Measurements from ENCODE around the gene CUX1.

The CUX1 gene

DNA sequence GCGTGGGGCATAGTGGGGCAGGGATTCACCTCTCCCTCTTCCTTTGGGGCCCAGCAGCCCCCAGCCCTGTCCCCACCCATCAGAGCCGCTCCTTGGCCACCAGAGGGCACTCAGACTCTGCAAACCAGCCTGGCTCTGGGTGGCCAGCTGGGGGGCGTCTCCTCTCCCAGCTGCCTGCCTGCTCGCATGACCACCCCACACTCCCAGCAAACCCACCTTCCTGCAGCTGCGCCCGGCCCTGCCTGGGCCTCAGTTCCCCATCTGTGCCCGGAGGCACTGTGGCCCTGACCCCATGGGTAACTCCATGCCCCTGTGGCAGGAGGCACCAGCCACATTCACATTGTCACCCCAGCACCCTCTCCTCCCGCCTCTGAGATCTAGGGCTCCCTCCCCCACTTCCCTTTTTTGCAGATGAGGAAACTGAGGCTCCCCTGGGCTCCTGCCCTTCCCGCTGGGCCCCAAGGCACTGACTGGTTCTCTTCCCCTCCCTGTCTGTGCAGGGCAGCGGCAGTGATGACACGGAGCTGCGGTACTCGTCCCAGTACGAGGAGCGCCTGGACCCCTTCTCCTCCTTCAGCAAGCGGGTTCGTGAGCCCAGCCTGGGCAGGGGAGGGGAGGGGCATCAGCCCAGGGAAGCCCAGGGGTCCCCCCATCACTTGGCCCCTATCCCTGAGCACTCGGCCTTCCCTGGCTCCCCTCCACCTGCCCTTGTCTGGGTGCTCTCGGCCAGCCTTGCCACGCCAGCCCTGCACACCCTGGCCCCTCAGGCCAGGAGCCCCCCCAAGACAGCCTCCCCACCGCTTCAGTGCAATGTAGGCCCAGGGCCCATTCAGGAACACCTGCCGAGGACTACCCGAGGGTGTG, 462.3 kb downstream of the CUX1 start:
- H3K9me3 ChIP-seq: no peaks in the 10 kb centered on the region
- TF ChIP-seq CTCF (IDR thresholded peaks at IDR 0.05; ENCODE audit: low read depth, low read length): peak; percentile 93
- H3K36me3 ChIP-seq: no peaks in the 10 kb centered on the region
- H3K4me3 ChIP-seq (ENCODE audit: low read depth, low read length): no peak overlapping the region
- DNase-seq: peak; percentile 83
- H3K4me1 ChIP-seq: no peaks in the 10 kb centered on the region
- H3K27me3 ChIP-seq: no peaks in the 10 kb centered on the region

GRCh38 chr7:102280521-102280920, 463.1 kb downstream of the CUX1 start:
- Histone ChIP-seq H3K36me3 (no peaks in the 10 kb centered on the region), H3K27me3 (no peaks in the 10 kb centered on the region), H3K4me3 (ENCODE audit: low read depth, low read length) (no peak overlapping the region), H3K9me3 (no peaks in the 10 kb centered on the region), H3K4me1 (peaks cover 2% of the 10 kb centered on the region; the same call in 1 of the 2 replicates)
- TF ChIP-seq CTCF (IDR thresholded peaks at IDR 0.05; ENCODE audit: low read depth, low read length): no peak
- no peak for DNase-seq

GRCh38 chr7:102281785-102282184, 464.4 kb downstream of the CUX1 start:
- H3K27me3 ChIP-seq: no peaks in the 10 kb centered on the region
- no peaks in the 10 kb centered on the region for H3K36me3 ChIP-seq
- no peak for TF ChIP-seq CTCF (IDR thresholded peaks at IDR 0.05; ENCODE audit: low read depth, low read length)
- no peak overlapping the region for H3K4me3 ChIP-seq (ENCODE audit: low read depth, low read length)
- peaks cover 8% of the 10 kb centered on the region; the same call in 1 of the 2 replicates for H3K4me1 ChIP-seq
- no peaks in the 10 kb centered on the region for H3K9me3 ChIP-seq
- DNase-seq: no peak

DNA sequence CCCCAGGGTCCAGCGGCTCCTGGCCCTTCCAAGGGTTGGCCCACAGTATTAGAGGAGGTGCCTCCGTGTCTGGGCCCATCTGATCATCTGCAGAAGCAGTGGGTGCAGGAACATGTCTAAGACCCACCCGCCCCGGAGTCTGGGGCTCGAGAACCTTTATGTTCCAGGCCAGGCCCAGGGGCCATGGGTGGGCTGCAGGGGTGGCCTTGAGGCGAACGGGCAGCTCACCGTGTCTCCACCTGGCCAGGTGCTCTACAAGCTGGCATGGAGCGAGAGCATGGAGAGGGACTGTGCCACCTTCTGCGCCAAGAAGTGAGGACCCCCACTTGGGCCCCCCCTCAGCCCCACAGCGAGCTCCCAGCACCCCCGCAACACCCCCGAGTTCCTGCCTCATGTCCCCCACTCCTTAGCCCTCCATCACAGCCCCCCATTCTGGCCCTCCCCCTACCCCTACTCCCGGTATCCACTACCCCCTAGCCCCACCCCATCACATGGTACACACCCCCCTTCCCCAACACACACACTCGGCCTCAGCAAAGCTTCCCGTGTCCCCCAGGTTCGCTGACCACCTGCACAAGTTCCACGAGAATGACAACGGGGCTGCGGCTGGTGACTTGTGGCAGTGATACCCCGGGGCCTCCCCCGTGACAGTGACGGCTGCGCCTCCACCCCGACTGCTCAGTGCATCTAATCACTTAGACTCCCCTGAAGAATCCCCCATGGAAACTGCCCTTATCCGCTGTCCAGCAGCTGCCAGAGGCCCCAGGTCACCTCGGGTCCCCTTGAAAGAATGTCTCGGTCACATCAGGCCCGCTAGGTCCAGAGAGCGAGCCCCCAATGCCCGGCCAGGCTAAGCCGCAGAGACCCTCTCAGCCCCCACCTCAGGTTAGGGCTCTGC, 465.3 kb downstream of the CUX1 start:
- no peak for DNase-seq
- Histone ChIP-seq H3K9me3 (no peaks in the 10 kb centered on the region), H3K4me1 (peaks cover 8% of the 10 kb centered on the region; the same call in 1 of the 2 replicates), H3K36me3 (no peaks in the 10 kb centered on the region; the same call in 1 of the 2 replicates), H3K4me3 (ENCODE audit: low read depth, low read length) (no peak overlapping the region), H3K27me3 (no peaks in the 10 kb centered on the region)
- no peak for TF ChIP-seq CTCF (IDR thresholded peaks at IDR 0.05; ENCODE audit: low read depth, low read length)

DNA sequence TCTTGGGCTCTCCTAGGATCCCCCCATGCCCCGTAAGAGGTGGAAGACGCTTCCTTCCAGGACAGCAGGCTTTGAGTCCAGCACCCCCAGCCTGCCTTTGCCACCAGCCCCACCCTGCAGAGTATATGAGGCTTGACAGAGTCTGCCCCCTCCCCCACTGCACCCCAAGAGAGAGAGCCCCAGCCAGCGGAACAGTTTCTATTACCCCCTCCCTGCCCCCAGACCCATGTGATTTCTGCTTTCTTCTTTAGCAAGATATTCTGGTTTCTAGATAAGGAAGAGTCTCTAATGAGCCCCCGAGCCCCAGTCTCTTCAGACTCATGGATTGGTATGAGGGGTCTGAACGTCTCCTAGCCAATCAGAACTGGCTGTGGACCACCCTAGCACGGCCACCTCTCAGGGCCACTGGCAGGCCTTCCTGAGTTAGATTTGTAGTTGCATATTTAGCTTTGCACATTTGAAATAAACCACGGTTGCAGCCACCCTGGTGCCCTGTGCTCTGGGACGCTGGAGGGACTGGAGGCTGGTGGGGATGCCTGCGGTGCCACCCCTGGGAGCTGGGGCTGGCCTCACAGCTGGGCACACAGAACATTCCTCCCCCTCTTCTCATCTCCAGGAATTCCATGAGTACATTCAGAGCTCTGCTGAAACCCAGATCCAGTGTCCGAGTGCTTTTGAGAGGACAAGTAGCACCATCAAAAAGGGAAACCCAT, 466.2 kb downstream of the CUX1 start:
- Histone ChIP-seq H3K36me3 (no peaks in the 10 kb centered on the region; the same call in 1 of the 2 replicates), H3K4me1 (peaks cover 8% of the 10 kb centered on the region; the same call in 1 of the 2 replicates), H3K9me3 (no peaks in the 10 kb centered on the region), H3K27me3 (no peaks in the 10 kb centered on the region), H3K4me3 (ENCODE audit: low read depth, low read length) (no peak overlapping the region)
- no peak for DNase-seq
- TF ChIP-seq CTCF (IDR thresholded peaks at IDR 0.05; ENCODE audit: low read depth, low read length): no peak

All from BE2C (cell line).